ENCODE measurements around the gene CLIC6. TPM values are rescaled to one million over a fixed set of nuclear protein-coding genes. Genes with fewer than 3 reads are reported as not detected.

Gene CLIC6
- total RNA-seq, 1 donor from 2014 or later, result 17.6 TPM

GRCh38 chr21:34626131-34626530, 42.7 kb upstream of the CLIC6 start:
- H3K9me3 Mint-ChIP-seq, result no peaks in the 10 kb centered on the region
- H3K27me3 Mint-ChIP-seq, result peaks cover 20% of the 10 kb centered on the region
- no peak for TF ChIP-seq CTCF (conservative IDR thresholded peaks at IDR 0.05)
- H3K27ac Mint-ChIP-seq, result no peak overlapping the region
- no peaks in the 10 kb centered on the region for H3K36me3 Mint-ChIP-seq
- DNase-seq (ENCODE audit: extremely low spot score, unreplicated experiment), result no peak
- no peak overlapping the region for H3K4me3 Mint-ChIP-seq
- H3K4me1 Mint-ChIP-seq (ENCODE audit: unreplicated experiment), result no peaks in the 10 kb centered on the region

GRCh38 chr21:34630536-34631143, 38.2 kb upstream of the CLIC6 start:
- Mint-ChIP-seq H3K9me3 (no peaks in the 10 kb centered on the region), H3K4me3 (no peak overlapping the region), H3K36me3 (no peaks in the 10 kb centered on the region), H3K4me1 (ENCODE audit: unreplicated experiment) (no peaks in the 10 kb centered on the region), H3K27ac (no peak overlapping the region), H3K27me3 (peaks cover 24% of the 10 kb centered on the region)
- no peak for DNase-seq (ENCODE audit: extremely low spot score, unreplicated experiment)
- TF ChIP-seq CTCF (conservative IDR thresholded peaks at IDR 0.05), result peak; percentile 92

- no peak overlapping the region for H3K4me3 Mint-ChIP-seq
- TF ChIP-seq CTCF (conservative IDR thresholded peaks at IDR 0.05), result no peak
- no peaks in the 10 kb centered on the region for H3K36me3 Mint-ChIP-seq
- no peak for DNase-seq (ENCODE audit: extremely low spot score, unreplicated experiment)
- H3K4me1 Mint-ChIP-seq (ENCODE audit: unreplicated experiment), result no peaks in the 10 kb centered on the region
- no peak overlapping the region for H3K27ac Mint-ChIP-seq
- H3K27me3 Mint-ChIP-seq, result peaks cover 26% of the 10 kb centered on the region
- no peaks in the 10 kb centered on the region for H3K9me3 Mint-ChIP-seq
These were observed 36.3 kb upstream of the CLIC6 start for GRCh38 chr21:34632498-34632897.

- TF ChIP-seq CTCF (conservative IDR thresholded peaks at IDR 0.05), result peak; percentile 52
- H3K27me3 Mint-ChIP-seq, result peaks cover 27% of the 10 kb centered on the region
- H3K4me3 Mint-ChIP-seq, result no peak overlapping the region
- H3K27ac Mint-ChIP-seq, result no peak overlapping the region
- no peaks in the 10 kb centered on the region for H3K4me1 Mint-ChIP-seq (ENCODE audit: unreplicated experiment)
- H3K9me3 Mint-ChIP-seq, result peaks cover 4% of the 10 kb centered on the region
- H3K36me3 Mint-ChIP-seq, result no peaks in the 10 kb centered on the region
- no peak for DNase-seq (ENCODE audit: extremely low spot score, unreplicated experiment)
These were observed 33.5 kb upstream of the CLIC6 start for GRCh38 chr21:34635307-34635706.

GRCh38 chr21:34636961-34637360, 31.8 kb upstream of the CLIC6 start:
- H3K4me1 Mint-ChIP-seq (ENCODE audit: unreplicated experiment), result no peaks in the 10 kb centered on the region
- H3K27me3 Mint-ChIP-seq, result peaks cover 27% of the 10 kb centered on the region
- peaks cover 4% of the 10 kb centered on the region for H3K9me3 Mint-ChIP-seq
- no peaks in the 10 kb centered on the region for H3K36me3 Mint-ChIP-seq
- no peak for TF ChIP-seq CTCF (conservative IDR thresholded peaks at IDR 0.05)
- DNase-seq (ENCODE audit: extremely low spot score, unreplicated experiment), result no peak
- no peak overlapping the region for H3K27ac Mint-ChIP-seq
- H3K4me3 Mint-ChIP-seq, result no peak overlapping the region

GRCh38 chr21:34639250-34639649, 29.5 kb upstream of the CLIC6 start:
- H3K27me3 Mint-ChIP-seq, result peaks cover 13% of the 10 kb centered on the region
- H3K4me3 Mint-ChIP-seq, result no peak overlapping the region
- peaks cover 7% of the 10 kb centered on the region for H3K9me3 Mint-ChIP-seq
- H3K36me3 Mint-ChIP-seq, result no peaks in the 10 kb centered on the region
- no peaks in the 10 kb centered on the region for H3K4me1 Mint-ChIP-seq (ENCODE audit: unreplicated experiment)
- TF ChIP-seq CTCF (conservative IDR thresholded peaks at IDR 0.05), result no peak
- no peak overlapping the region for H3K27ac Mint-ChIP-seq
- DNase-seq (ENCODE audit: extremely low spot score, unreplicated experiment), result no peak
